ENCODE measurements around the gene DHRS2.
"Not testable (repeated sequence)": the region's sequence is repeated elsewhere in the genome, so short reads cannot be mapped to it uniquely, and the experiment has no call there.

The DHRS2 gene

GRCh38 chr14:23650506-23650905 is 14.3 kb downstream of the DHRS2 start:
- DNase-seq: no peak

DNA sequence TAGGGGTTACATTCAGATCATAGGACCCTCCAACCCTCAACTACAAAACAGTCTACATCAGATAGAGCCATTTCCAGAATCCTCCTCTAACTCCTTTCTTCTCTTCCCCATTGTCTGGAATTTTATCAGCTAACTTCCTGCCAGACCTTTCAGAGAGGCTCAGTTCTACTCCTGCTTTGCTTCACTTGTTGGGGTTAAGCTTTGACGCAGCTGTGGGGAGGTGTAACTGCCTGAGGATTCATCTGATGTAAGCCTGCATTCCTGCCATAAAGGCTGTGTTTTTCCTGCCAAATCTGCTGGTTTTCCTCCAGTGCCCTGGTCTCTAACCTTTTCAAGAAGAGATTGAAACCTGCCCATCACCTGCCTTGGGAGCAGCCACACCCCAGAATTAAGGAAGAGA is 16.9 kb downstream of the DHRS2 start:
- no peak for DNase-seq

DNA sequence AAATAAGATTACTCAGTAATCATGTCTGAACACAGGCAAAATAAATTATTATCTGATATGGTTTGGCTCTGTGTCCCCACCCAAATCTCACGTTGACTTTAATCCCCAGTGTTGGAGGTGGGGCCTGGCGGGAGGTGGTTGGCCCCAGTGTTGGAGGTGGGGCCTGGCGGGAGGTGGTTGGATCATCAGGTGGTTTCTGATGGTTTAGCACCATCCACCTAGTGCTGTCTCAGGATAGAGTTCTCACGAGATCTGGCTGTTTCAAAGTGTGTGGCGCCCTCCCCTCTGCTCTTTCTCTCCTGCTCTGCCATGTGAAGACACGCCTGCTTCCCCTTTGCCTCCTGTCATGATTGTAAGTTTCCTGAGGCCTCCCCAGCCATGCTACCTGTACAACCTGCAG is 18.1 kb downstream of the DHRS2 start:
- DNase-seq: no peak

GRCh38 chr14:23657959-23658470 is 21.9 kb downstream of the DHRS2 start:
- no peak for DNase-seq

- no peak for DNase-seq
Observed at GRCh38 chr14:23660290-23661226, 24.4 kb downstream of the DHRS2 start.

- no peak for DNase-seq
Observed at GRCh38 chr14:23661542-23661941, 25.4 kb downstream of the DHRS2 start.

DNA sequence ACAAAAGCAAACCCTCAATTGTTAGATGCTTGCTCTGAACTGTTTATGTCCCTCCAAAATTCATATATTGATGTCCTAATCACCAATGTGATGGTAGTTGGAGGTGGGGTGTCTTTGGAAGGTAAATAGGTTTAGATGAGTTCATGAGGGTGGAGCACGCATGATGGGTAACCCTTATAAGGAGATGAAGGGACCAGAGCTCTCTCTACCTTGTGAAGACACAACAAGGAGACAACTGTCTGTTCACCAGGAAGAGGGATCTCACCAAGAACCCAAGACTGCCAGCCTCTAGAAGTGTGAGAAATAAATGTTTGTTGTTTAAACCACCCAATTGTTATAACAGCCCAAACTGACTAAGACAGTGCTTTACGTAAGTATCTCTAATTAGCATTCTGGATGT is 27.0 kb downstream of the DHRS2 start:
- no peak for DNase-seq

GRCh38 chr14:23663711-23664110 is 27.5 kb downstream of the DHRS2 start:
- DNase-seq: no peak

DNA sequence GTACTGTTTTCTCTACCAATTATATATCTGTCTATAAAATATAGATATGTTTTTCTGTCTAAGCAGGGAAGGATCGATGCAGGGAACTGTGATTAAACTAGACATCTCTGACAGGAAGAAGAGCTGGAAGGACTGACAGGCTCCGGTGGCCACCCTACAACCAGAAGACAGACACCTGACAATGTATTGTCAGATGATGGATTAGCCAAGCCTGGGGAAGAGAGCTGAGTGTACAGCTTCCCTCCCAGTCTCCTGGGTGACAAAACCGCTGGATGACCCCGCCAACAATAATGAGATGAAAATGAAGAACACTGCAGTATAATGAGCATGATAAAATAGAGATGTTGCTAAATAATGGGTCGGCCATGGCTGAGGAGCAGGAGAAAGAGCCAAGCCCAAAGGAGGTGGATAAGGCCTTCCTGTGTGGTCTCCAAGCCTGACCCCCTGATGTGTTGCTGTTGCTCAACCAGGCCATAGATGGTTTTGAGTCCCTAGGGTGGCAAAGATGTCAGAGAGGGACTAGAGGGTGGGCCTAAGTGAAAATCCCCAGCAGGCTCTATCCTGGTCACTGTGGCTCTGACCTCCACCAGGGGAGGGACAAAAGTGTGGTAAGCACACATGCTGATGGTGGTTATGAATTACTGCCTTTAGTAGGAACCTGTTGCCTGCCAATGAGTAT is 28.2 kb downstream of the DHRS2 start:
- no peak for DNase-seq

GRCh38 chr14:23665302-23666016 is 29.3 kb downstream of the DHRS2 start:
- DNase-seq: no peak

GRCh38 chr14:23667134-23667533 is 31.0 kb downstream of the DHRS2 start:
- DNase-seq: no peak

GRCh38 chr14:23669441-23669840 is 33.3 kb downstream of the DHRS2 start:
- no peak for DNase-seq

DNA sequence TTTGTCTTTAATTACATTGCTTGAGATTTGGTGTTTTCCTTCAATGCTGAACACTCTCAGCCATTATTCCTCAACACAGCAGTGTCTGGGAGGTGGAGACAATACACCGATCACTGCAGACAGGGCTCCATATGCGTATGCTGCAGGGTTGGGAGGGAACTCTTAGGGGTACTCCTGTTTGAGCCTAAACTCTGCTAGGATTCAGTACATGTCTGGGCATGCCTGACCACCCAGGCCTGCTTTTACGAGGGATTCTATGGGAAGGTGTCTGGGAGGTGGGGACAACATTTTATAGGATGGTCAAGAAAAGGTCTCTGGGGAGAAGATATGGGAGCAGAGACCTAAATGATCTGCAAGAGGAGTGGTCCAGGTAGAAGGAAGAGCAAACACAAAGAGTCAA is 34.3 kb downstream of the DHRS2 start:
- DNase-seq: no peak

DNA sequence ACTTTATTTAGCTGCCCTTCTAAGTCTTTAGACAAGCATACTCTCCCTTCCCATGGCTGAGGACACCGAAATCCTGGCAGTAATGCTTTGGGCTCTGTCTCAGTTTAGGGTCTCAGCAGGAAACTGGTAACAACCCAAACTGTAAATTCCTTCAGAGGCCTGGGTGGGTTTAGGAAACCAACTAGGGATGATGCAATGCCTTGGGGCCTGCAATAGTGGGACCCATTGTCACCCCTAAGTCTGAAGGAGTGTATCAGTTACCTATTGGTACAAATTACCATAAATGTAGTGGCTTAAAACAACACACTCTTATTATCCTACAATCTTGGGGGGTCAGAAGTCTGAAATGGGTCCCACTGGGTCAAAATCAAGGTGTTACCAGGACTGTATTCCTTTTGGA is 36.0 kb downstream of the DHRS2 start:
- DNase-seq: no peak

GRCh38 chr14:23675337-23675736 is 39.2 kb downstream of the DHRS2 start:
- no peak for DNase-seq

DNA sequence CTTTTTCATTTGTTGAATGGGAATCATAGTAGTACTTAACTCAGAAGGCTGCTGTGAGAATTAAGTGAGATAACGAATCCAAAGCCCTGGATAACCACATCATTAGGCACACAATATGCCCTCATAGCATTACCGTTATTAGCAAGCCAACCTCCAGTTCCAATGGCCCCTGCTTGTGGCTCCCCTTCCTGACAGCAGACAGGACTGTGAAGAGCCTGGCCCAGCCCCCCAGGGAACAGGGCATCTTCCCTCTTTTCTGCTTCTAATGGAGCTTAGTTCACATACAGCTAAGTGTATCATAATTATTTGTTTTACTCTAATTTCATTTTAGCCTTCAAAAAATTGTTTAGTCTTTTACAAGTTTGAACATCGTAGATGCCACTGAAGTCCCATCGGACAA is 39.7 kb downstream of the DHRS2 start:
- DNase-seq: no peak

DNA sequence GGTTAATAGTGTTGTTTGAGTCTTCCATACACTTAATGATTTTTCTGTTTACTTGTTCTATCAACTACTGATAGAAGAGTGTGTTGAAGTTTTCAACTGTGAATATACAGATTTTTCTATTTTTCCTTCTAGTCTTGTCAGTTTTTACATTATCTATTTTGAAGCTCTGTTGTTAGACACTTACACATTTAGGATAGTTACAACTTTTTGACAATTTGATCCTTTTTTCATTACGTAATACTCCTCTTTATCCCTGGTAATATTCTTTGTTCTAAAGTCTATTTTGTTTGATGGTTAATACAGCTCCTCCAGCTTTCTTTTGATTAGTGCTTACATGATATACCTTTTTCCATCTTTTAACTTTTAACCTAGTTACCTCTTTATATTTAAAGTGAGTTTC is 45.2 kb downstream of the DHRS2 start:
- DNase-seq: no peak

DNA sequence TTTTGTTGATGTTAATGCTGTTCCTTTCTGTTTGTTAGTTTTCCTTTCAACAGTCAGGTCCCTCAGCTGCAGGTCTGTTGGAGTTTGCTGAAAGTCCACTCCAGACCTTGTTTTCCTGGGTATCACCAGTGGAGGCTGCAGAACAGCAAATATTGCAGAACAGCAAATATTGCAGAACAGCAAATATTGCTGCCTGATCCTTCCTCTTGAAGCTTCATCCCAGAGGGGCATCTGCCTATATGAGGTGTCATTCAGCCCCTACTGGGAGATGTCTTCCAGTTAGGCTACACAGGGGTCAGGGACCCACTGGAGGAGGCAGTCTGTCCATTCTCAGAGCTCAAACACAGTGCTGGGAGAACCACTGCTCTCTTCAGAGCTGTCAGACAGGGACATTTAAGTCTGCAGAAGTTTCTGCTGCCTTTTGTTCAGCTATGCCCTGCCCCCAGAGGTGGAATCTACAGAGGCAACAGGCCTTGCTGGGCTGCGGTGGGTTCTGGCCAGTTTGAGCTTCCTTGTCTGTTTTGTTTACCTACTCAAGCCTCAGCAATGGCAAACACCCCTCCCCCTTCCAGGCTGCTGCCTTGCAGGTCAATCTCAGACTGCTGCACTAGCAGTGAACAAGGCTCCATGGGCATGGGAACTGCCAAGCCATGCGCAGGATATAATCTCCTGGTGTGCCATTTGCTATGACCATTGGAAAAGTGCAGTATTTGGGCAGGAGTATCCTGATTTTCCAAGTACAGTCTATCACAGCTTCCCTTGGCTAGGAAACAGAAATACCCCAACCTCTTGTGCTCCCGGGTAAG is 53.7 kb downstream of the DHRS2 start:
- DNase-seq: not testable (repeated sequence)

GRCh38 chr14:23692416-23692815 is 56.3 kb downstream of the DHRS2 start:
- no peak for DNase-seq

DNA sequence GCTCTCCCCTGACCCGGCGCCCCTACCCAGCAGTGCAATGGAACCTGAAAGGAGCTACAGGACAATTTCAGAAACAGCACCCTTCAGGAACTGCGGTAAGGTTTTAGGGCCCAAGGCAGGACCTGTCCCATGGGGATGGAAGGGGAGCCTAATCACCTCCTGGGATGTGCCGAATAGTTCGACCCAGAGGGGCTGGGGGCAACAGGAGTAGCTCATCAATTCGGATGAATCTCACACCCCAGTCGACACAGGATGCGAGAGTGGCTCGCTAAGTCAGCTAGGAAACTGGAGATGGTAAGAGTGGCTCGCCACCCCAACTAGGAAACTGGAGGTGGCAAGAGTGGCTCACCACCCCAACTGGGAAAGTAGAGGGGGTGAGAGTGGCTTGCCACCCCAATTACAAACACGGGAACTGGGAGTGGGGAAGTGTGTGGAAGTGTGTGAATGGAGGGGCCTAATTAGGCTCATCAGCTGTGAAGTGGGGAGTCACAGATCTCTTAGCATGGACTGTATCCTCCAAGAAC is 57.1 kb downstream of the DHRS2 start:
- no peak for DNase-seq

GRCh38 chr14:23694085-23694948 is 58.2 kb downstream of the DHRS2 start:
- DNase-seq: no peak

All from NCI-H1694 treated with DMSO at 0.1 percent for 48 hours (cell line).